ENCODE measurements around the gene PICK1.
"Not testable (repeated sequence)": the region's sequence is repeated elsewhere in the genome, so short reads cannot be mapped to it uniquely, and the experiment has no call there.

Gene PICK1

GRCh38 chr22:38097058-38097457, 39.9 kb downstream of the PICK1 start:
- no peak for DNase-seq

DNA sequence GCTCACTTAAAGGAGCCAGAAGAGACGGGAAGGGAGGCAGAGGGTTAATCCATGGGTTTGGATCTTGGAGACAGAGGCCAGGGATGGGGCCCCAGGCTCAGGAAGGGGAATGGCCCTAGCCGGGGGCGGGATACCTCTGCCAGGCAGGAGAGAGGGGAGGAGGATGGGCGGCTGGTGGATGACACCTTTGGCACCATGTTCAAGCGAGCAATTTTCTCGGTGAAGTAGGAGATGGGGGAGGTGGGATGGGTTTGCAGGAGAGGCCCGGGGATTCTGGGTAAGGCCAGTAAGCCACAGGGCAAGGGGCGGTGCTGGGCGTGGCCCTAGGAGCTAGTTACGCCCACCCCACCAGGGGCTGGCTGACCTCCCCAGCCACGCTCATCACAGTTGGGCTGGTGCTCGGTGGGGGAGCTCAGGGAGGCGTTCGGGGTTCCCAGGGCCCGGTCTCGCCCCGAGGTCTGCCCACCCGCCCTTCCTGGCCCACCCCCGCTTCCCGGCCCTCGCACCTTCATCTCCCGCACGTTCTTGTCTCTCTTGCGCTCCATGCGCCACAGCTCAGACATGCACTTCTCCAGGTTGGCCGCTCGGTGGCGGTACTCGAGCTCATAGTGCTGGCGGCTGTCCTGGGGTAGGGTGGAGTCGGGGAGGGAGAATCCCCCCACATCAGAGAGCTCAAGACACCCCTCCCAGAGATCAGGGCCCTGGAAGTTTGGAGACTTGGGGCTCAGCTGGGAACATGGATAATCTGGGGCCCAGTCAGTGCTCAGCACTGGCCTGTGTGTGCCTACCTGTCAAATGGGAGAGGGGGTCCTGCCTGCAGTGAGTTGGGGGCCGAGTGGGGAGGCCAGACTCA, 40.6 kb downstream of the PICK1 start:
- DNase-seq: no peak

DNA sequence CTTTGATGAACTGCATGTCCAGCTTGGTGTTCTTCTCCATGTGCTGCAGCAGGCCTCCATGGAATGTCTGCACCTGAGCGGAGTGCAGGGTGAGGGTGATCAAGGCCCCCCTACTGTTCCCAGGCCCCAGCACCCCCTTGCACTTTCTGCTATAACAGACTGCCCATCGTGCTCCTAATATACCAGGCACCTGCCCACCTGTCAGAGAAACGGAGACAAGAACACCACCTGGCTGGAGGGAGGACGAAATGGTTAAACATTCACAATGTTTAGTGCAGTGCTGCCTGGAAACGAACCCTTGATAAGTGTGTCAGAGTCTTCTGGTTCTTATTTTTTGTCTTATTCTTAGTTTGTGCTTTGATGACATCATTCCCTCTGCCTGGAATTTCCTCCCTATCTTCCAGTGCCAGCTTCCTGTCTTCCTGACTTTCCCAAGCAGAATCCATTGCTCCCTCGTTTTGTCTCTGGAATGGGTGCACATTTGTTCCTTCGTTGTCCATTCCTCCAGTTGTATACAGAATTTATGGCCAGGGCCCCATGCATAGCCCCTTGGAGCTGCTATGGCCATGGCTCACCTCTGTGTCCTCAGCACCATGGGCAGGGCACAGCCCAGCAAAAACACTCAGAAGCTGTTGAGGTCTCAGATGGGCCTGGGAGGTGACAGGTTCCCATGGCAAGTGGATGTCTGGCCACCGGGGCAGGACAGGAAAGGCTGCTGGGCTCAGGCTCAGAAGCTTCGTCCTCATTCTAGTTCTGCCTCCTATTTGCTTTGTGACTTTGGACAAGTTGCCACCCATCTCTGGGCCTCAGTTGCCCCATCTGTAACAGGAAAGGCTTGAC, 41.4 kb downstream of the PICK1 start:
- no peak for DNase-seq

DNA sequence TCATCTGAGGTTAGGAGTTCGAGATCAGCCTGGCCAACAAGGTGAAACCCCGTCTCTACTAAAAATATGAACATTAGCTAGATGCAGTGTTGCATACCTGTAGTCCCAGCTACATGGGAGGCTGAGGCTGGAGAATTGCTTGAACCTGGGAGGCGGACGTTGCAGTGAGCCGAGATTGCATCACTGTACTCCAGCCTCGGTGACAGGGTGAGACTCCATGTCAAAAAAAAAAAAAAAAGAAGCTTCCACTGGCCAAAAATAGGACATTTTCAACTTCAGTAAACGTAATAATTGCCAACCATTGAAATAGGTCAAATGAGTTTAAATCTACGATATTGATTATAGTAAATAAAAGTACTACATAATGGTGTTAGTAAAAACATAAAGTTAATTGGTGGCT, 46.4 kb downstream of the PICK1 start:
- DNase-seq: no peak

DNA sequence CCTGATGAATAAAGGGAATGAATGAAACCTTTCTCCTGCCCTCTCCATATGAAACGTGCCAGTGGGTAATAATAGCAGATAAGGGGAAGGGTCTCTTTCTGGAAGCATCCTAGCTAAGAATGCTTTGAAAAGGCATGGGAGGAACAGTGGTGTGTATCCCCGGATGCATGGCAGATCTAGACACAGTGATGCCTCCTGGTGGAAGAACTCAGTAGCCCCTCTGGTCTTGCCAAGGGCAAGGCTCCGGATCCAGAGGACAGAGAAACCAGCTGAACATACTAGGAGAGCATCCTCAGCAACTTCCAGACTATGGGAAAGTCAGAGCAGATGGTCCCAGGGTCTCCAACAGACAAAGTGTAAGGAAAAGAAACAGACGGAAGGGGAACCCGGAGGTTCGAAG, 46.9 kb downstream of the PICK1 start:
- no peak for DNase-seq

DNA sequence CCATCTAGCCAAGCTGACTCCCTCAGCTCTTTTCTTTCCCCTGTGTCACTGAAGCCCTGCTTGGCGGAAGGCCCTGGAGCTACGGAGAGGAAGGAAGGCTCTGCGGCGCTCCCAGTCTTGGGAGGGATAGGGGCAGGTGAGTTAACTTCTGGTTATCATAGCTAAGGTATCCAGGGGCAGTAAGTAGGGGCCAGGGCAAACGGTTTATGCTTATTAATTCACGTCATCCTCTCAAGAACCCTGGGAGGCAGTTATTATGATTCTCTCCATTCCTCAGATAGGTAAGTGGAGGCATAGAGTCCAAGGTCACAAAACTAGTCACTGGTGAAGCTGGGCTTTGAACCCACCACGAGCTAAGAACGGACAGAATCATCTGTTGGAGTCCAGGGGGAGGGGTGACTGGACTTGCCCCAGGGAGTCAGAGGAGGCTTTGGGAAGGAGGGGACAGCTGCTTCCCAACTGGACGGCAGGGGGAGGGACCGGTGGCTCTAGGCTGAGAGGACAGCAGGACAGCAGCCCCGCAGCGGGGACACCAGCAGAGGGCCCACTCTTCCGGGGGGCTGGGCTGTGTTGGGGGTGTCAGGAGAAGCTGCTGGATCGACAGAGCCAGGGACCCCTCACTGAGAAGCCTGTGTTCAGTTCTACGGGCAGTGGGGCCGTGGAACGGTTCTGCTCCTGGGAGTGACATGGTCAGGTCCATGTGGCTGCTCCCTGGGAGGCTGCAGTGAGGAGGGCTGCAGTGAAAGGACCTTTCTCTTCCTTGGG, 49.8 kb downstream of the PICK1 start:
- DNase-seq: no peak

- DNase-seq: no peak
Measured at GRCh38 chr22:38107692-38108515, 50.7 kb downstream of the PICK1 start.

DNA sequence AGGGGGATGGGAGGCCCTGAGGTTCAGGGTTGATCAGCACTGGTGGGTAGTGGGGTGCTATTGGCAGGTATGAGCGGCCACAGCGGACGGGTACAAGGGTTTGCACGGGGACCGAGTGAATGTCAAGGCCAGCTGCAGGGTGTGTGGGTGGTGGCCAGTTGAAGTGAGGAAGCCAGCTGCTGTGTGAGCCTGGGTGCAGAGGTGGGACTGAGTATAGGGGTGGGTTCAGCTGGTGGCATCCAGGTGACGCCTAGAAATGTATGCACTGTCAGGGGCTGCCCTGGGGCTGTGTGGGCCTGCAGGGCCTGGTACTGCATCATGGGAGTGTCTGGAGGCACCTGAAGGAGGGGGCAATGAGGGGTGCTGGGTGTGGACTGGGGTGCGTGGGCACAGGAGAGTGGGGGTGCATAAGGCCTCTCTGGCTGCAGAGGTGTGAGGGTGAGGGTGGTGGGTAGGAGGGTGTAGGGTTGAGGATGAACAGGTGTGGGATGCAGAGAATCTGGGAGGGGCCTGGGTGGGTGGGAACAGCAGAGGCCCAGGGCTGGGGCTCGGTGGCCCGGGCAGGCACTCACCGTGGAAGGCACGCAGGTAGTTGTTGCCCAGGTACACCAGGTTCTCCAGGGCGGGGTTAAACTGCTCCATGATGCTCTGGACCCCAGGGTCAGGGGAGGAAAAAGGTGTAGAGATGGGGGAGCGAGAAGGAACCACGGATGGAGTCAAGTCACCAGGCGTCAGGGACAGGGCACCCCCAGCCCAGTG, 51.5 kb downstream of the PICK1 start:
- DNase-seq: no peak

GRCh38 chr22:38109371-38110001, 52.3 kb downstream of the PICK1 start:
- DNase-seq: peak; percentile 24

- no peak for DNase-seq
Measured at GRCh38 chr22:38110008-38110862, 53.0 kb downstream of the PICK1 start, which contains the start of gene BAIAP2L2. Gene BAIAP2L2 (minus strand): TSS chr22:38110684. CDS start chr22:38110525, 159 bp downstream.

DNA sequence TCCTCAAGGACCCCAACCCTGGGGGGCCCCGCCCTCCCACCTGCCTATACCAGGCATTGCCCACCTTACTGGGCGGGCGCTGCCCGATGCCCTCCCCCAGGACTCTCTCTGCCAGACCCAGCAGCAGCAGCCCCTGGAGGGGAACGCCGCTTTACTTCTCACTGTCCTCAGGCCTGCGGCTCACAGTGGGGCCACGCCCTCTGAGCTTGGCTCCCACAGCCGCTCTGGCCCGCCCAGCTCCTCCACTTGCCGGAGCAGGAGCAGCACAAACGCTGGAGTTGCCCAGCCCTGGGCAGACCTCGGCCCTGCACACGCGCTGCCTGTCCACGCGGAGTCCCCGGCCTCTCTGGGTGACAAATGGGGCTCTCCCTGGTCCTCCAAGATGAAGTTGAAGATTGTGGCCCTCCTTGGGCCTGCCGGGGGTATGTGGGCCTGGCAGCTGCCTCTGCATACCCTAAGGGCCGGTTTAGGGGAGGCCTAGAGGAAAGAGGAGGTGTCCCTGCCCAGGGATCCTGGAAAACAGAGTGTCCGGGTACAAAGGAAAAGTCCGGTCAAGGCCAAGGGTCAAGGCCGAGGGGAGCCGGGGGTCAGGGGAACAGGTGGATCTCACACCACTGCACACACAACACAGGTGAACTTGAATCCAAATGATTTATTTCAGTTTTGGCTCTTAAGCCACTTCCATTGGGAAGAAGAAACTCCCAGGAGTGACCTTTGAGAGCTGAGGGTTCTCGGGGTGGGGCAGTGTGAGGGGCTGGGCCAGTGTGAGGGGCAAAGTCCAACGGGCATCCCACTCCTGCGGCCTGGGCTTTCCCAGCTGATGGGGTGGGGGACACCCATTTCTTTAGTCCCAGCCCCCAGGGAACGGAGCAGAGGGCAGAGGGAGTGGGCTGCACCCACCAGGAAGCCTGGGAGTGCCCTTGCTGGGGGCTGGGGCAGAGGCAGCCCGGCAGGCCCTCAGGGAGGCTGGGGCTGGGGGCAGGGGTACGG, 54.0 kb downstream of the PICK1 start:
- DNase-seq: no peak

DNA sequence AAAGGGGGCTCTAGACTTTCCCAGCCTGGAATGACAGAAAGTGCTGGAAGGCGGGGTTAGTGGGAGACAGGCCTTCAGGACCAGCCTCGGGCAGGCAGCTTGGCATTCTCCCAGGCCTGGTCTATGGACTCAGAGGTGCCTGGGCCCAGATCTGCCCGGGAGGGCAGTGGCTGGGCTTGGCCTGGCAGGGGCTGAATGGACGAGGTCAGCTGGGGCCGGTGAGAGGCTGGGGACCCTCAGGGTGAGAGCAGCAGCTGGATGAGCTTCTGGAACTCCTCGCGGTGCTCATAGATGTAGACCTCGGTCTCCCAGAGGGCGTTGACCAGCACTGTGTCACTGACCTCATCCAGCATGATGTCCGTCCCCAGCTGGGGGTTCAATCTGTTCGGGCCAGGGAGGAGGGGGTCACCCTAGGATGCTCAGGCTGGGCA, 54.7 kb downstream of the PICK1 start:
- DNase-seq: no peak

DNA sequence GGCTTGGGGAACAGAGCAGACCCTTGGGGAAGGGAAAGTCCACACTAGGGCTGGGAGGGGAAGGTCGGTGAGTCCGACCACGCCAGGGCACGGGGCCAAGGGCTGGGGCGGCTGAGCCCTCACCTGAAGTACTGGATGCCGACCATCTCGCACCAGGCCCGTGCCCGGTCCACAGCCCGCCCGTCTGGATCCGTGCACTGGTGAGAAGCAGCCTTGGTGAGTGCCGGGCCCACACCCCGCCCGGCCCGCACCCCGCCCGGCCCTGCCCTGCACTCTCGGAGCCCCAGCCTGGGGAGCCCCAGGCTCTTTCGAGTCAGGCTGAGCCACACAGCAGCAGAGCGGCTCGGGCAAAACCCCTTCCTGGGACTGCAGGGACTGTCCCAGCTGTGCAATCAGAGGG, 55.2 kb downstream of the PICK1 start:
- DNase-seq: no peak

GRCh38 chr22:38114484-38115398, 57.5 kb downstream of the PICK1 start:
- DNase-seq: peak; percentile 61

DNA sequence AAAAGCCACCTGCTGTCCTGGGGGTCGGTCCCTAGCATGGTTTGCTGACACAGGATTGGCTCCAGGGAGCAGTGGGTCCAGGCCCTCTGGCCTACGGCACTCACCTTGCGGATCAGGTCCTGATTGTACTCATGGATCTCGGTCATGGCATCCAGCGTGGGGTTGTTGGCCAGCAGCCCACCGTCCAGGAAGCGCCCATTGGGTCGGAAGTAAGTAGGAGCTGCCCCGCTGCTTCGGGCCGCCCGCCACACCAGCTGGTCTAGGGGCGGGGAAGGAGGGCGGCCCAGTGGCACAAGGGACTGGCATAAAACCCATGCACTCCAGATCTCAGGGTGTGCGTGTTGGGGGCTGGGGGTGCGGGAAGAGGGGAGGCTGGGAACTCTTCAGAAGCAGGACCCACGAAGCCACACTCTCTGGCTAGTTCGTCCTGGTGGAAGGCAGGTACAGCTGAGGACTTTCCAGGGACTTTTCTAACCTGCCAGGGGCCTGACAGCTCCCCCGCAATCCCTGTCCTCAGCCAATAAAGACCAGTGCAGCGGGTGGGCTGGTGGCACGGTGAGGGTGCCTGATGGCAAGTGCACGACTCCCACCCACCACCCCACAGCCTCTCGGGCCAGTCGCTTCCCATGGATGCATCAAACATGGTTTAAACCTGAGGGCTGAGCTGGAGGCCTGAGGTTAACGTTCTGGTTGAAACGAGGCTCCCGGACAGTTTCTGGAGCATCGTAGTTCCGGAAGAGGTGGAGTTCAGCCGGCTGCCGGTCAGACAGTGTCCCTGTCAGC, 58.4 kb downstream of the PICK1 start:
- DNase-seq: no peak

DNA sequence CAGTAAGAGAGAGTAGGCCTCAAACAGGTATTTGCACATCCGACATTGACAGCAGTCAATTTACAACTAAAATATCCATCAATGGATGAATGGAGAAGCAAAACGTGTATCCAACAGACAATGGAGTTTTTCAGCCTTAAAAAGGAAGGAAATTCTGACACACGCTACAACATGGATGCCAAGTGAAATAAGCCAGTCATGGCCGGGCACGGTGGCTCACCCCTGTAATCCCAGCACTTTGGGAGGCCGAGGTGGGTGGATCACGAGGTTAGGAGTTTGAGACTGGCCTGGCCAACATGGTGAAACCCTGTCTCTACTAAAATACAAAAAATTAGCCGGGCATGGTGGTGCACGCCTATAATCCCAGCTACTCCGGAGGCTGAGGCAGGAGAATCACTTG, 60.4 kb downstream of the PICK1 start:
- DNase-seq: not testable (repeated sequence)

- DNase-seq: no peak
Measured at GRCh38 chr22:38118182-38118581, 61.0 kb downstream of the PICK1 start.
